Dermis blood vessel endothelial cell (primary cell): ENCODE data around the gene BABAM1. TPM values are rescaled to one million over a fixed set of nuclear protein-coding genes. Genes with fewer than 3 reads are reported as not detected.

Source experiments
- DNase-seq: peaks from one replicate; pipeline ENCODE4 v3.0.0; 2010
- total RNA-seq: library from RNA; depleted of rRNA; stranded (reverse); fragments of >200 nt; gene quantifications from 2 replicates; pipeline ENCODE4 v1.2.3, GENCODE V29; 2014

Gene BABAM1
- total RNA-seq, 1 donor from 2014 or later = 98.2 TPM

GRCh38 chr19:17324357-17325114 lies 57.3 kb downstream of the BABAM1 start:
- no peak for DNase-seq

GRCh38 chr19:17325133-17325532 lies 57.9 kb downstream of the BABAM1 start:
- no peak for DNase-seq

GRCh38 chr19:17325881-17326594 lies 58.8 kb downstream of the BABAM1 start:
- DNase-seq = no peak

GRCh38 chr19:17326595-17326966 lies 59.3 kb downstream of the BABAM1 start:
- no peak for DNase-seq

GRCh38 chr19:17327068-17327653 lies 59.9 kb downstream of the BABAM1 start:
- no peak for DNase-seq

GRCh38 chr19:17327654-17328516 lies 60.6 kb downstream of the BABAM1 start:
- no peak for DNase-seq

Other genes starting within 250 kb of the BABAM1 start
- 2.0 and 3.7 TPM in 2 replicates for gene CPAMD8, start 240.6 kb upstream of the BABAM1 start, total RNA-seq
- 4.1 and 4.6 TPM in 2 replicates for gene HAUS8, start 192.0 kb upstream of the BABAM1 start, total RNA-seq
- 53.6 and 62.1 TPM in 2 replicates for gene MYO9B, start 191.7 kb upstream of the BABAM1 start, total RNA-seq
- 18.7 and 24.8 TPM in 2 replicates for gene USE1, start 52.1 kb upstream of the BABAM1 start, total RNA-seq
- 3.8 and 4.4 TPM in 2 replicates for gene OCEL1, start 41.2 kb upstream of the BABAM1 start, total RNA-seq
- gene NR2F6, start 21.5 kb upstream of the BABAM1 start, total RNA-seq = 63.1 and 82.0 TPM in 2 replicates
- gene USHBP1, start 2.7 kb upstream of the BABAM1 start, total RNA-seq = 48.6 and 75.9 TPM in 2 replicates
- gene ANKLE1, start 14.5 kb downstream of the BABAM1 start, total RNA-seq = 0.68 and 1.5 TPM in 2 replicates
- 9.5 and 11.7 TPM in 2 replicates for gene ABHD8, start 36.0 kb downstream of the BABAM1 start, total RNA-seq
- 40.1 and 52.4 TPM in 2 replicates for gene MRPL34, start 38.4 kb downstream of the BABAM1 start, total RNA-seq
- gene DDA1, start 42.1 kb downstream of the BABAM1 start, total RNA-seq = 20.9 and 39.3 TPM in 2 replicates
- gene ANO8, start 67.4 kb downstream of the BABAM1 start, total RNA-seq = 5.0 and 6.8 TPM in 2 replicates
- gene GTPBP3, start 70.1 kb downstream of the BABAM1 start, total RNA-seq = 12.3 and 14.1 TPM in 2 replicates
- gene PLVAP, start 109.9 kb downstream of the BABAM1 start, total RNA-seq = 15.2 and 73.9 TPM in 2 replicates
- 0.17 TPM in 1 of 2 replicates, not detected in the other for gene CCDC194, start 126.8 kb downstream of the BABAM1 start, total RNA-seq
- gene BST2, start 138.2 kb downstream of the BABAM1 start, total RNA-seq = 1.8 and 6.5 TPM in 2 replicates
- gene MVB12A, start 152.6 kb downstream of the BABAM1 start, total RNA-seq = 47.4 and 60.9 TPM in 2 replicates
- gene TMEM221, start 181.2 kb downstream of the BABAM1 start, total RNA-seq = not detected in 2 replicates
- not detected in 2 replicates for gene NXNL1, start 193.5 kb downstream of the BABAM1 start, total RNA-seq
- 31.7 and 35.5 TPM in 2 replicates for gene SLC27A1, start 203.1 kb downstream of the BABAM1 start, total RNA-seq
- gene PGLS, start 244.2 kb downstream of the BABAM1 start, total RNA-seq = 65.7 and 74.7 TPM in 2 replicates